Sigmoid colon (tissue), 7 donors: ENCODE results near the gene DBN1. TPM values are rescaled to one million over a fixed set of nuclear protein-coding genes. Genes with fewer than 3 reads are reported as not detected.

Experiments used
- DNase-seq: peaks from one replicate; pipeline ENCODE4 v3.0.0-alpha.2; 2019
- H3K27ac ChIP-seq, 4 donors: fragments of 200-600 bp; sonication (generic); one replicate each; pipeline ENCODE4 v1.5.1; 2016 to 2019; ENCODE audit warnings: mild to moderate bottlenecking in 1 of 4
- H3K27me3 ChIP-seq, 3 donors: fragments of 200-600 bp; sonication (generic); one replicate each; pipeline ENCODE4 v1.5.1; 2019; ENCODE audit warnings: mild to moderate bottlenecking in 1 of 3
- H3K36me3 ChIP-seq, 4 donors: fragments of 200-600 bp; sonication (generic); one replicate each; pipeline ENCODE4 v1.5.1; 2016 to 2019
- H3K4me1 ChIP-seq, 4 donors: fragments of 200-600 bp; sonication (generic); one replicate each; pipeline ENCODE4 v1.5.1; 2017 to 2019
- H3K4me3 ChIP-seq, 4 donors: fragments of 200-600 bp; sonication (generic); one replicate each; pipeline ENCODE4 v1.5.1; 2017 to 2019; ENCODE audit warnings: mild to moderate bottlenecking in 2 of 4, moderate library complexity in 1 of 4
- H3K9me3 ChIP-seq, 4 donors: fragments of 200-600 bp in 3 of 4; sonication (generic) in 3 of 4; one replicate each; pipeline versions ENCODE4 v1.5.1 to v1.6.1; 2013 to 2019
- CTCF ChIP-seq, 4 experiments: fragments of 450-650 bp in 3 of 4; fragments of 200-600 bp in 1 of 4; IDR thresholded peaks; one replicate each; pipeline ENCODE4 v1.5.1; 2016 to 2019; ENCODE audit warnings: antibody characterized with exemption in 4 of 4, mild to moderate bottlenecking in 3 of 4, moderate library complexity in 2 of 4
- EP300 ChIP-seq, 4 donors: sonication (generic); formaldehyde crosslinking; IDR thresholded peaks; one replicate each; pipeline ENCODE4 v1.6.1; 2017; ENCODE audit warnings: antibody characterized with exemption in 4 of 4
- POLR2A ChIP-seq, 2 donors: fragments of 450-650 bp; IDR thresholded peaks; one replicate each; pipeline ENCODE4 v1.6.1; 2016; ENCODE audit warnings: antibody characterized with exemption in 2 of 2, mild to moderate bottlenecking in 2 of 2, moderate library complexity in 2 of 2
- POLR2AphosphoS5 ChIP-seq, 4 donors: sonication (generic); formaldehyde crosslinking; IDR thresholded peaks; one replicate each; pipeline ENCODE4 v1.6.1; 2017; ENCODE audit warnings: antibody characterized with exemption in 4 of 4
- WGBS, 2 donors: extraction: QIAGEN DNeasy Blood & Tissue Kit; methylation state at CpG; one replicate each; pipeline ENCODE4 v1.1.7; 2013; 5-methylcytosine and 5-hydroxymethylcytosine counted together
- intact Hi-C: fragments of 100-400 bp; cut with DNase I; formaldehyde crosslinking; loops from one replicate; pipeline ENCODE4 v1.15.1; 2023
- polyA plus RNA-seq, 3 donors: library from polyadenylated mRNA; stranded (reverse); fragments of 200-250 nt; gene quantifications; one replicate each; pipeline ENCODE4 v1.2.3, GENCODE V29; 2013
- total RNA-seq, 4 donors: library from RNA; depleted of rRNA; stranded (reverse); fragments of >200 nt; gene quantifications; one replicate each; pipeline ENCODE4 v1.1.0, GENCODE V29; 2016
- donor health status: healthy with polysubstance abuse.
- donor health status: Bipolar disorder and iron deficiency.
- donor health status: healthy.

Gene DBN1
- total and polyA plus RNA-seq, 7 donors: 6.0 to 100.0 (median 54.8) TPM

GRCh38 chr5:177457852-177458681, 15.4 kb downstream of the DBN1 start:
- 88 to 90% methylated on average over 20 of the region's 20 CpGs for WGBS, 2 donors
- H3K27ac ChIP-seq: peak overlapping the region; percentile 45 to 82 (median 75)
- peak in 1 of 4 experiments; percentile 1 for TF ChIP-seq CTCF (IDR thresholded peaks at IDR 0.05)
- no peak for TF ChIP-seq POLR2AphosphoS5 (IDR thresholded peaks at IDR 0.05)
- H3K4me3 ChIP-seq: no peak overlapping the region
- peaks cover 0 to 4% (median 0%) of the 10 kb centered on the region in 3 donors for H3K27me3 ChIP-seq
- DNase-seq: peak; percentile 69
- H3K9me3 ChIP-seq: no peaks in the 10 kb centered on the region
- H3K36me3 ChIP-seq: peaks cover 0 to 35% (median 16%) of the 10 kb centered on the region in 4 donors
- intact Hi-C loops: loop anchor here (2.0 kb wide), 1 partner anchor 15 kb away; the partner anchor contains the start of gene DBN1
- peaks cover 0 to 55% (median 40%) of the 10 kb centered on the region in 4 donors for H3K4me1 ChIP-seq

GRCh38 chr5:177456976-177457851, 16.2 kb downstream of the DBN1 start:
- H3K9me3 ChIP-seq: no peaks in the 10 kb centered on the region
- H3K36me3 ChIP-seq: peaks cover 0 to 29% (median 16%) of the 10 kb centered on the region in 4 donors
- peaks cover 0 to 55% (median 40%) of the 10 kb centered on the region in 4 donors for H3K4me1 ChIP-seq
- H3K27me3 ChIP-seq: peaks cover 0 to 12% (median 5%) of the 10 kb centered on the region in 3 donors
- H3K4me3 ChIP-seq: no peak overlapping the region
- intact Hi-C loops: loop anchor here (1.0 to 2.0 kb wide), 2 partner anchors 16 to 39 kb away; partner anchors contain the start of gene DBN1
- 85 to 87% methylated on average over 24 of the region's 24 CpGs for WGBS, 2 donors
- peak overlapping the region; percentile 68 to 82 (median 75) for H3K27ac ChIP-seq
- peak; percentile 93 for DNase-seq
- peak; percentile 50 to 73 (median 63) for TF ChIP-seq CTCF (IDR thresholded peaks at IDR 0.05)
- no peak for TF ChIP-seq POLR2AphosphoS5 (IDR thresholded peaks at IDR 0.05)
- TF ChIP-seq EP300 (IDR thresholded peaks at IDR 0.05): no peak

- intact Hi-C loops: loop anchor here (1.0 to 2.0 kb wide), 2 partner anchors 16 to 40 kb away; partner anchors contain the start of gene DBN1
- Histone ChIP-seq H3K9me3 (no peaks in the 10 kb centered on the region), H3K4me1 (peaks cover 0 to 50% (median 40%) of the 10 kb centered on the region in 4 donors), H3K27ac (peak overlapping the region; percentile 68 to 82 (median 75)), H3K27me3 (peaks cover 0 to 18% (median 11%) of the 10 kb centered on the region in 3 donors), H3K4me3 (no peak overlapping the region), H3K36me3 (peaks cover 0 to 29% (median 16%) of the 10 kb centered on the region in 4 donors)
- 27 to 31% methylated on average over 12 of the region's 12 CpGs for WGBS, 2 donors
- TF ChIP-seq CTCF (IDR thresholded peaks at IDR 0.05) (no peak), POLR2A (IDR thresholded peaks at IDR 0.05) (no peak), POLR2AphosphoS5 (IDR thresholded peaks at IDR 0.05) (no peak), EP300 (IDR thresholded peaks at IDR 0.05) (no peak)
- DNase-seq: no peak
Measured at GRCh38 chr5:177456591-177456964, 16.9 kb downstream of the DBN1 start.

GRCh38 chr5:177455661-177456590, 17.5 kb downstream of the DBN1 start:
- peak; percentile 97 for DNase-seq
- peaks cover 0 to 29% (median 16%) of the 10 kb centered on the region in 4 donors for H3K36me3 ChIP-seq
- no peaks in the 10 kb centered on the region for H3K9me3 ChIP-seq
- no peak for TF ChIP-seq EP300 (IDR thresholded peaks at IDR 0.05)
- no peak for TF ChIP-seq POLR2A (IDR thresholded peaks at IDR 0.05)
- TF ChIP-seq CTCF (IDR thresholded peaks at IDR 0.05): peak; percentile 66 to 92 (median 74)
- TF ChIP-seq POLR2AphosphoS5 (IDR thresholded peaks at IDR 0.05): peak in 3 of 4 donors; percentile 44 to 65 (median 47)
- peak overlapping the region; percentile 41 to 53 (median 51) for H3K4me3 ChIP-seq
- H3K27me3 ChIP-seq: peaks cover 0 to 22% (median 12%) of the 10 kb centered on the region in 3 donors
- peaks cover 0 to 47% (median 40%) of the 10 kb centered on the region in 4 donors for H3K4me1 ChIP-seq
- intact Hi-C loops: loop anchor here (1.0 to 2.0 kb wide), 3 partner anchors 17 to 40 kb away; partner anchors contain the start of genes DBN1 and GRK6
- WGBS, 2 donors: 0 to 1% methylated on average over 76 of the region's 76 CpGs
- H3K27ac ChIP-seq: peak overlapping the region; percentile 68 to 82 (median 75)
